Measurements from ENCODE around the gene ADH4.
"Not testable (repeated sequence)": the region's sequence is repeated elsewhere in the genome, so short reads cannot be mapped to it uniquely, and the experiment has no call there.

The ADH4 gene

DNA sequence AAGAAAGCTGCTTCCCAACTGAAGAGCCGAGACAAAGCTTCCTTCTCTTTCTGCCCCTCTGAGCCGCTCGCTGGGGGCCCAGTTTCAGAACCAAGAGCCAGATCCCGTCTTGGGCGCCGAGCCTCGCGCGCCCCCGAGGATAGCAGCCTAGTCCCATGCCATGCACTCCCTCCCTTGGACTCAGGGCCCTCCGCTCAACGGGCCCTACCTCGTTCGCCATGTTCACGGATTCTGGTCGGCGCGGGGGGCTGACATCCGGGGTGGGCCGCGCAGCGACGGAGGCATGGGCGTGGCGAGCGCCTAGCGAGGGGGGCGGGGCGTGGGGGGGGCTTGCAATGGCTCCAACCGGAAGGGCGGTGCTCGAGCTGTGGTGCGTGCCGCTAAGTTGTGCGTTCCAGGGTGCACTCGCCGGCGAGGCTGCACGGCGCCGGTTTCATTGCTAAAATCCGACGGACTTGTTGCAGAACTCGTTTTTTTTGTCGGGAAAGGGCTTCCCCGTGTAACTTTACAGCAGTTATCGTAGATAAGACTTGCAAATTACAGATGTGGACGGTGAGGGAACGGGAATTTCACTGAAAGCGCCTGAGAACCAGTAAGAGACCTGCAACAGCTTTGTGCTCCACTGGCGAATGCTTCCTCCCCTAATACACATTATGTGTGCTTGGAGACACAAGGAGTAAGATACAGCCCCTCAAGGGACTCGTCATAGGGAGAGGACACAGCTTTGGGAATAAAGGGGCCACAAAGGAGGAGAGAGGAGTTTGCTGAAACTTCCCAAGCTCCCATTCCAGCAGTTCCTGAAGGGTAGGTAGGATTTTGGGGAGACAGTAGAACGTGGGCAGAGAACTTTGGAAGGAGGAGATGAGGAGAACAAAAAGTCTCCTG is 55.4 kb downstream of the ADH4 start, which contains the start of gene ADH5:
ADH5 (minus strand) TSS at position 308 of the 885 bp plus-strand sequence; CDS start at position 220, 88 bp downstream.
- Histone ChIP-seq H3K4me3 (replicated peaks; ENCODE audit: low read depth, low read length) (peak within 1 kb of the TSS; percentile 81), H3K36me3 (ENCODE audit: control insufficient read depth, insufficient read depth, low read length) (peaks cover 1% of the 10 kb centered on the region; the same call in 1 of the 2 replicates), H3K27me3 (replicated peaks; ENCODE audit: control insufficient read depth, insufficient read depth, low read length) (no peaks in the 10 kb centered on the region)
- TF ChIP-seq, protein P1, sequence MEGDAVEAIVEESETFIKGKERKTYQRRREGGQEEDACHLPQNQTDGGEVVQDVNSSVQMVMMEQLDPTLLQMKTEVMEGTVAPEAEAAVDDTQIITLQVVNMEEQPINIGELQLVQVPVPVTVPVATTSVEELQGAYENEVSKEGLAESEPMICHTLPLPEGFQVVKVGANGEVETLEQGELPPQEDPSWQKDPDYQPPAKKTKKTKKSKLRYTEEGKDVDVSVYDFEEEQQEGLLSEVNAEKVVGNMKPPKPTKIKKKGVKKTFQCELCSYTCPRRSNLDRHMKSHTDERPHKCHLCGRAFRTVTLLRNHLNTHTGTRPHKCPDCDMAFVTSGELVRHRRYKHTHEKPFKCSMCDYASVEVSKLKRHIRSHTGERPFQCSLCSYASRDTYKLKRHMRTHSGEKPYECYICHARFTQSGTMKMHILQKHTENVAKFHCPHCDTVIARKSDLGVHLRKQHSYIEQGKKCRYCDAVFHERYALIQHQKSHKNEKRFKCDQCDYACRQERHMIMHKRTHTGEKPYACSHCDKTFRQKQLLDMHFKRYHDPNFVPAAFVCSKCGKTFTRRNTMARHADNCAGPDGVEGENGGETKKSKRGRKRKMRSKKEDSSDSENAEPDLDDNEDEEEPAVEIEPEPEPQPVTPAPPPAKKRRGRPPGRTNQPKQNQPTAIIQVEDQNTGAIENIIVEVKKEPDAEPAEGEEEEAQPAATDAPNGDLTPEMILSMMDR (IDR thresholded peaks at IDR 0.05; ENCODE audit: insufficient read depth, low read length, poor library complexity, severe bottlenecking): no peak
- peak; percentile 90 for DNase-seq (ENCODE audit: extremely low read depth, insufficient read length)

DNA sequence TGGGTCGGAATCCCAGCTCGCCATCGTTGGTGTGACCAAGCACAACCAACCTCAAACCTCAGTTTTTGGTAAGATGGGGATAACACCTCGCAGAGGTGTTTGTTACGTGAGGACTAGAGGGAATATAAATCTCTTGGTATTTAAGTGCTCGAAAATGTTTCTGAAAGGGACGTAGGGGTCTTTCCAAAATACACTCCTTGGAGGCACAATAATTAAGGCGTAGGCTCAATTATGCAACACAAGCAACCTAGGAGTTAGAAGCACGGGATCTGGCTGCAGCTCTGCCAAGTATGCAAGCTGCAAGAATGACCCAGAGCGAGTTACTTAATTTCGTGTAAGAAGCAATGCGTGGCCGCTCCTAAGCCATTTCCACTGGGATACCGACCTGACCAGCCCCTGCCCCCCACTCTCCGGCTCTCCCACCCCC is 56.1 kb downstream of the ADH4 start:
- no peaks in the 10 kb centered on the region for H3K27me3 ChIP-seq (replicated peaks; ENCODE audit: control insufficient read depth, insufficient read depth, low read length)
- peaks cover 1% of the 10 kb centered on the region; the same call in 1 of the 2 replicates for H3K36me3 ChIP-seq (ENCODE audit: control insufficient read depth, insufficient read depth, low read length)
- TF ChIP-seq, protein P1 (IDR thresholded peaks at IDR 0.05; ENCODE audit: insufficient read depth, low read length, poor library complexity, severe bottlenecking): no peak
- DNase-seq (ENCODE audit: extremely low read depth, insufficient read length): no peak
- H3K4me3 ChIP-seq (replicated peaks; ENCODE audit: low read depth, low read length): peak overlapping the region; percentile 81

DNA sequence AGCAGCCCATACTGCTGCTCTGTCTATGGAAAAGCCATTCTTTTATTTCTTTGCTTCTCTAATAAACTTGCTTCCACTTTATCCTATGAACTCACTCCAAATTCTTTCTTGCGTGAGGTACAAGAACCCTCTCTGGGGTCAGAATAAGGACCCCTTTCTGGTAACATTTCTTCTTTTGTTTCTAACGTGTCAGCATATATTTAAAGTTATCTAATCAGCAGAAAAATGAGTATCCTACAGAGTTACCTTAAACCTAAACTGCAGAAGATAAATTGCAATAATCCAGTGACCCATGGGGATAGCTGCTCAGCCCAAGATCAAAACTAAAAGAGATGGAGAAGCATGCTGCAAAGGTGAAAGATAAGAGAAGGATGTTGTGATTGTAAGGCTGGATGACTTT is 59.5 kb downstream of the ADH4 start:
- no peaks in the 10 kb centered on the region for H3K27me3 ChIP-seq (replicated peaks; ENCODE audit: control insufficient read depth, insufficient read depth, low read length)
- TF ChIP-seq, protein P1 (IDR thresholded peaks at IDR 0.05; ENCODE audit: insufficient read depth, low read length, poor library complexity, severe bottlenecking): no peak
- peaks cover 6% of the 10 kb centered on the region for H3K36me3 ChIP-seq (ENCODE audit: control insufficient read depth, insufficient read depth, low read length)
- no peak for DNase-seq (ENCODE audit: extremely low read depth, insufficient read length)
- H3K4me3 ChIP-seq (replicated peaks; ENCODE audit: low read depth, low read length): no peak overlapping the region

DNA sequence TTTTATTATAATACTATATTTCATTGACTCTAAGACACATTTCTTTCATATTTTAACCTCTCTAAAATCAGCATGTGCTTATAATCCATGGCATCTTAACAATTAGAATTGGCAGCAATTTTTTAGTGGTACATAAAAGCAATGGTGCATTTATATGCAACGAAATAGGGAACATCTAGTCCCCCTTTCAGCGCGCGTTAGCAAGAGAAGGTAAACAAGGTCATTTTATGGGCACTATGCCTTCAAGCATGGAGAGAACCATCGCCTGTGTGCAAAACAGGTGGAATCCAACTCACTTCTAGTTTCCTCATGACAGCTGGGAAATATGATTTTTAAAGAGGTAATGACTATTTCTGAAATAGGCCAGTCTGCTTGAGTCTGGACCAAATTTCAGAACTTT is 61.9 kb downstream of the ADH4 start:
- H3K27me3 ChIP-seq (replicated peaks; ENCODE audit: control insufficient read depth, insufficient read depth, low read length): no peaks in the 10 kb centered on the region
- no peak for DNase-seq (ENCODE audit: extremely low read depth, insufficient read length)
- TF ChIP-seq, protein P1 (IDR thresholded peaks at IDR 0.05; ENCODE audit: insufficient read depth, low read length, poor library complexity, severe bottlenecking): no peak
- no peak overlapping the region for H3K4me3 ChIP-seq (replicated peaks; ENCODE audit: low read depth, low read length)
- H3K36me3 ChIP-seq (ENCODE audit: control insufficient read depth, insufficient read depth, low read length): peaks cover 7% of the 10 kb centered on the region

DNA sequence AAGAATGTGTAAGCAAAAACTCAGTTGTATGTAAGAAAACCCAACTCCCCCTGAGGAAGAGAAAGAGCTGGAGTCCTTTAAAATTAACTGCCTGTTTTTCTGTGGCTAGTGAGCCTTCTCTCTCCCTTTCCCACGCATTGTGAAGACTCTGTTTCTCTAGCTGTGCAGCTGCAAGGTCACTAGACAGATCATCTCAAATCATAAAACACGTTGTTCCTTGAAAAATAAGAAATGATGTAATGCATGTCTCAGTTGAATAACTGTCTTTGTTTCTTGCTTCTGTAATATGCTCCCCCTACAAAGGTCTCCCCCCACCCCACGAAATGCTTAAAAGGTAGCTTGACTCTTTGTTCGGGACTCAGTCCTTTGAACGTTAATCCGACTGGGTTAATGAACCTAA is 63.2 kb downstream of the ADH4 start:
- not testable (repeated sequence) for H3K27me3 ChIP-seq (replicated peaks; ENCODE audit: control insufficient read depth, insufficient read depth, low read length); H3K36me3 ChIP-seq (ENCODE audit: control insufficient read depth, insufficient read depth, low read length); DNase-seq (ENCODE audit: extremely low read depth, insufficient read length); H3K4me3 ChIP-seq (replicated peaks; ENCODE audit: low read depth, low read length)

DNA sequence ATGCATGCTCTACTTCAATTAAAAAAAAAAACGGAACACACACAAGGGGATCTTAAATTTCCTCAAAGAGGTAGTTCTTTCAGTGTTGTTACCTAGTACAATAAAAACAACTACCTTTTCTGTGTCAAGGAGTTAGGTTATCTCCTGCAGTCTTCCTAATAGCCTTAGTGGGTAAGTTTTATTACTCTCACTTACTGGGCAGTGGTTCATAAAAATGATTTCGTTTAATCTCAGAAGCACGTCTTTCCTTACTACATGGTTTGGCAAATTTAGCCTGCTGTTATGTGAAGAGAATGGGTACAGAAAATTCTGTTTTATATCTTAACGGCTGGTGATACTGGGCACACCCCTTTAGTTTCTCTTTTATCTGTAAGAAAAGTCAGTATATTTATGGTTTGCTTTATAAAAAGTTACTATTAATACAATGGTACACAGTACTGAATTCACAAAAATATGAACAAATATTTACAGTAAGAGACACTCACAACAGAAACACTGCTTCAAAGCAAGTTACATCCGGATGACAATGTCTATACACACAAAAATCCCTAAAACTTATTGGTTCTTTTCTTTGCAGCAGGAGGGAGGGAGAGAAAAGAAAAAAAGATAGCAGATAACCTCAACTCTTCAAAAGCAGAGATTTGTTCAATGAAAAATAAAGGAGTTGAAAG is 64.3 kb downstream of the ADH4 start:
- no peaks in the 10 kb centered on the region for H3K27me3 ChIP-seq (replicated peaks; ENCODE audit: control insufficient read depth, insufficient read depth, low read length)
- TF ChIP-seq, protein P1 (IDR thresholded peaks at IDR 0.05; ENCODE audit: insufficient read depth, low read length, poor library complexity, severe bottlenecking): no peak
- no peak for DNase-seq (ENCODE audit: extremely low read depth, insufficient read length)
- no peak overlapping the region for H3K4me3 ChIP-seq (replicated peaks; ENCODE audit: low read depth, low read length)
- H3K36me3 ChIP-seq (ENCODE audit: control insufficient read depth, insufficient read depth, low read length): peaks cover 13% of the 10 kb centered on the region
